SW 1271 (cell line): ENCODE data around the gene SPRED2.
A peak's percentile ranks its signal among the peaks of the same experiment; 100 is the strongest.

Source experiments
- DNase-seq, 2 experiments: peaks; one replicate each; lab custom pipeline; 2025; lab: John Stamatoyannopoulos, UW

The SPRED2 gene

DNA sequence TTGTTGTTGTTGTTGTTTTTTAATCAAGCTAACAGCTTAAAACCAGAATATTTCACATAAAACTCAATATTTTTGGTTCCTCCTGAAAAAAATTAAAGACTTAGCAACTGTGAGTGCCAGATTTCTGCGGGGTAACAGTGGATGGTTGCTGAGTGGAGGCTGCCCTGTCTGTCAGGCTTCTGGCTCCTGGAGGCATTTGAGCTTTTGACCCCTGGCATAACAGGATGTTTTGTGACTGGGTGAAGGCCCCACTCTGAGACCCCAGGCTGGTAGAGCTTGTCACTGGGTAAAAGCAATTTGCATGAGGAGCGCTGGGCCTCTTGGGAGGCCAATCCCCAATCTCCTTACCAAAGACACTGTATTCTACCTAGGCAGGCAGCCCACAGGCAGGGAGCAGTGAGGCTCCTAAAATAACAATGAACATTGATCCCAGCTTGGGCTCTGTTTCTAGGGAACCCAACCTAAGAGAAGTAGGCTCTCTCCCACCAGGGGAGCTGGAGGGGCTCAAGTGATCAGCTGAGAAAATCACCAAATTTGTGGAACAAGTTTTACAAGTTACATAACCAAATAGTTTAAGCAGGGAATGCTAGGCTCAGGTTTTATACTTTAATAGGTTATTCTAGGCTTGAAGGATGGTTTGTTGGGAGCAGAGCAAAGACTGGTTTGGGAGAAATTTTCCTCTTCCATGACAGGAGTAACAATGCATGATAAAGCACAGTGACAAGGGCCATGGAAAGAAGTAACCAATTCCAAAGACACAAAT lies 5.9 kb upstream of the SPRED2 start:
- no peak for DNase-seq

DNA sequence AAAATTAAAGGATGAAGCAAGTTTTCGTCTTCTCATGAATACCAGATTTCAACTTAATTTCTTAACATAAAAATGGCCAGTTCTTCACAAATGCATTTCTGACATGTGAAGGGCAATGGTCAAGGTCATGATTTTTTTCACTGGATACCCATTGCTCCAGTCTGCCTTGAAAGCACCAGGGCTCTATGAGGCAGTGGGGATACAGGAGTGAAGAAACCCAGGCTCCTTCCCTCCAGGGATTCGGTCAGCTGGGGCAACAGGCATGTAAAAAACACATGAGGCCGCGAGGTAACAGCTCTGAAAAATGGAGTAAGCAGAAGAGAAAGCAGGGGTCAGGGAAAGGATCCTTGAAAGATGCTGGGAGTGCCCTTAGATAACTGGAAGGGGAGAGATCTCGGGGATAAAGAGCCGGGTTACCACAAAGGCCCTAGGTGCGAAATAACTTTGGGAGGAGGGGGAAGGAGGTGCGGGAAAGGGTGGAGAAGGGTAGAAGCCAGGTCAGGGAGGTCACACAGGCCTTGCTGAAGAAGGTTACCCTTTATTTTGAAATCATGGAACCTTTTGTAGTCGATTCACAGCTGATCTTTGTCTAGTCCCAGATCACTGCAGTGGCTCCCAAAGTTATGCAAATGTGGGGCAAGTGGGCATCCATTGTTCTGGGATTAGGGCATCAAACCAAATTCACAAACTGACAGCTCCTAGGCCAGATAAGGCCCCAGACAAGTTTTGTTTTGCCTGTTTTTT lies 5.2 kb upstream of the SPRED2 start:
- no peak for DNase-seq

DNA sequence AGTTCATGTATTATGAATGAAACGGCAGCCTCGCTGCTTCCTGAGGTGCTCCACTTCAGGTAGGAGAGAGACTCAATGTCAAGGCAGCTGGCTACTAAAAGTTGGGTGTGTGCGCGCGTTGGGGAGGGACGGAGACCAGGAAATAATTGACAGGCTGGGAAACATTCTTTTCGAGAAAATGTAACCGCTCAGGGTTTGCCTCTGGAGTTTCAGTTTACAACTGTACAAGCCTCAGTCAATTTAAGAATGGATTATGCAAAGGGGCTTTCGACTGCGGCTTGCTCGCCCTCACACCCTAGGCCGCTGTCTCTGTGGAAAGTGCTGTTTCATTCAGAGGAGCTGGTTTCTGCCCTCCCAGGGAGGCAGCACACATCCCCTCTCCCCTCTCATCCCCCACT lies 4.4 kb upstream of the SPRED2 start:
- no peak for DNase-seq

DNA sequence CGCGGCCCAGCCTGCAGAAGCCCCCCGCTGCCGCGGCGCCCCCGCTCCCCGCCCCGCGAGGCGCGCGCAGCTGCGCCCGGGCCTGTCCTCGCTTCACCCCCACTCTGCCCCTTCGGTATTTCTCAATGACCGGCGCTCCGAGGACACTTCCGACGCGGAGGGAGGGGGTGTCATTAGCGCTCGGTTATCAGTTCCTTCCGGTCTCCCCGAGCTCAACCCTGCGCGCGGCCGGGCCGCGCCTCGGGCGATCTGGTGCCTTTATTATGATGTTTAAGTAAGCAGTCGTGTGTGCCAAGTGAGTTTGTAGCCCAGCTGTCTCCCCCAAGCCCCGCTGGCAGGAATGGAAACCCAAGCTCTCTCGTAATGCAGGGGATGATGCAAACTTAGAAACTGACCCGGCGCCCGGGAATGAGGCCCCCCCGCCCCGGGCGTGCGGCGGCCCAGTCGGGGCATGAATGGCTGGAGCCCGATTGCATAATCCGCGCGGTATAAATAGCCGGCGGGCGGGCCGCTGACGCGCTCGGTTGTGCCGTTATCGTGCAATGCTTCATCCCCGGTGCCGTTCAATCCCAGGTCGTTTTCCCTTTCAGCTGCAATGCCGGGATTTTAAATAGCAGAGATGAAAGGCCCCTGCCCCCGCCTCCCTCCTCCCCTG lies 3.9 kb upstream of the SPRED2 start:
- peak; percentile 49 to 86 for DNase-seq

DNA sequence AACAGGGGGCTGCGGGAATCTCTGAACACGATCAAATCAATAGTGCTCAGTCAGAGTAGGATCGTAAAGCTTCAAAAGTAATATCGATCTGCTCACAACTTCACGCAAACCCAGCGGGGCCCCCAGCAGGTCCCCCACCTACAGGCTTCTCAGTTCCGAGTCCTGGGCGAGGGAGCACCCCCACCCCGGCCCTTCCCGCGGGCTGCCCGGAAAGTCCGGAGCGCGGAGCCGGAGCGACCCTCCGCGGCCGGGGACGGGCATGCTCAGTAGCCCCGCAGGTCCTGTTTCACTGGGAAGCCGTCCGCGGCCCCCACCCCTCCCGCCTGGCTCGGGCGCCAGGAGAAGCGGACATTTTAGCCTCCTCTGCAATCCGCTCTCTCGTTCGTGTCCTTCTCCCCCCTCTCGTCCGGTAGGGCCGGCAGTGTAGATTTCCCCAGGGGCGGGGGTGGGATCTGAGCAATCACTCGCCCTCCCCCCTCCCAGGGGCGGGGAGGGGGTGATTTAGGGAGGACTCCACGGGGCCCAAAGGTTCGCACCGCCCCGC lies 3.3 kb upstream of the SPRED2 start:
- DNase-seq, result peak; percentile 49 to 77

DNA sequence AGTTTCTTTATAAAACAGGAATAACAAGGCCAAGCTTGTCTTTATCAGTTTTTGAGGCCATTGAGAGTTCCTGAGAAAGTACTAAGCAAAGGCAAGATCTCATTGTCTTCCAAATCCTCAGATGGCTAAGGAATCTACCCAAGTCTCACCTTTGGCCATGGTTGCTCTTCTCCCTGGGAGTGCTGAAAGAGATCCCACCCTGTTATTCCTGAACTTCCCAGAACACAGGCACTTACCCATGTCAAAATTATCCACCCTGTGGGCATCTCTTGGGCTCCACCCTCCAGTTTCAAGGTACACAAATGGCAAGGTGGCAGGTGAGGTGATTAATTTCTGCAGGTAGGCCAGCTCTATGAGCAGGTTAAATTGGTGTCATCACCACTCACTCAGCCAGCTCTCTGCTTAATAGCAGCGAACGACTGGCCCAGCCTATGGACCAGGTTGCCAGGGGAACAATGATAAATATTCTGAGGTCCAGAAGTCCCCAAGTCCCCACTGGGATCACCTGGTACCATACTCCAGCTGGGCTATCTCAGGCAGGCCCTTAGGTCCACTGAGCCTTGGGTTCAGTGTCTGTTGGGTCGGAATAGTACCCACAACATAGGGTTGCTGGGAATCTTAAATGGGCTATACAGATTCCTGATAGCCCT lies 2.3 kb upstream of the SPRED2 start:
- no peak for DNase-seq

DNA sequence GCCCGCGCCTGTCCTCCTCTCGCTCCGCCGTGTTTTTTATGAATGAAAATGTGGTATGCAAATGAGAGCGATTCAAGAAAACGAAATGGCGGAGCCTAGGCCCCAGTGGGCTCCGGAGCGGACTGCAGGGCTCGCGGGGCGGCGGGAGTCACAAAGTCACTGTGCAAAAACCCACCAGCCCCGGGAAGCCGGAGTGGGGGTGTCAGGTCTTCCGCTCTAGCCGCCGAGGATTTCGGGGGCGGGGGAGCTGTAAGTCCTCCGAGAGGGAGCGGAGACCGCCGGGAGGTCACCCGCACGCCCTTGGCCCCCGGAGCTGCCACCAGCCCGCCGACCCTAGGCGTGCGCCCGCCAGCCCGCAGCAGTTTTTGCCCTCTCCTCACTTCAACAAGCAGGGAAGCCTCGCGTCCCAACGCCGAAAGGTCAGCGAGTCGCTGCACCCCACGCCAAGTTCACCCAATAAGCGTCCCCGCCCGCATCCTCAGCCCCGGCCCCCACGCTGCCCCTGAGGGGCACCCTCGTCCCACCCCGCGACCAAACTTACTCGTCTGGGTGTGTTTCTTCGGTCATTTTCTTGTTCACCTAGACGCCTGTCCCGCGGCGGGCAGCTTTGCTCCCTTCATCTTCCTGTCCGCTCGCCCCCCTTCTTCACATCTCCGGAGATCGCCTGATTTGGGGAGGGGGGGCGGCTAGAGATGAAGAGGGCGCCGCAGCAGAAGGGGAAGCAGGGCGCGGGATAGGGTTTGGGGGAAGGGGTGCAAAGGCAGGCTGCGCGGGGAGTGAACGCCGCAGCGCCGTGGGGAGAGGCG lies 775 bp downstream of the SPRED2 start:
- peak in 1 of 2 experiments; percentile 19 for DNase-seq

DNA sequence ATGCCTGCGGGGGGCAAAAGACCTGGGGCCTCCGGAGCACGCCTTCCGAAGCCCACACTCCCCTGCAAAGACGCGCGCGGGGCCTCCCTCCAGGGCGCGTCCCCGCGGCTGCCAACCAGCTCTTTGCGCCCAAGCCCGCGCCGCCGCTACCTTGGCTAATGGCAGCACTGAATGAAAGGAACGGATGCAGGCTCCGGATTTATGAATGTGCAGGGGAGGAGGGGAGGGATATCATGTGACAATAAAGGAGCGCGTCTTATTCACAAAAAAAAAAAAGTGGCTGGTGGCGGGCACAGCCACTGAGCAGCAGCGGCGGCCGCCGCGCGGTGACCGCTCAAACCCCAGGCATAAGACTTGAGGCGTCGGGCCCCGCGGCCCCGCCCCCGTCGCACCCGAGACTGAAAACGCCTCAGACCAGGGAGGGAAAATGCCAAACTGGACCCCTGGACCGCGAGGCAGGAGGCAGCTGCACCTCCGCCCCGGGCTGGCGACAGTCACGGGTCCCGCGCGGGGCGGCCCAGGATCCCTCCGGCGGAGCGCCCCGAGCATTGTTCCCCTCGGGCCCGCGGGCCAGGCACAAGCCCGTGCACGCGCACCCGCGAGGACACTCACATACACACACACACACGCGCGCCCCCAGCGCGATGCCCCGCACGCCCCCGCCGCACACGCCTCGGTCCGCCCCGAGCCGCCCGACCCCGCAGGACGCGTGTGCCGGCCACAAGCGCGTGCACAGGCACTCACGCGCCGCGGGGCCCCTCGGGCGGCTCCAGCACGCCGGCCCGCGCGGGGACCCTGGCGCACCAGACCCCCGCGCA lies 1.6 kb downstream of the SPRED2 start:
- peak; percentile 70 to 76 for DNase-seq

DNA sequence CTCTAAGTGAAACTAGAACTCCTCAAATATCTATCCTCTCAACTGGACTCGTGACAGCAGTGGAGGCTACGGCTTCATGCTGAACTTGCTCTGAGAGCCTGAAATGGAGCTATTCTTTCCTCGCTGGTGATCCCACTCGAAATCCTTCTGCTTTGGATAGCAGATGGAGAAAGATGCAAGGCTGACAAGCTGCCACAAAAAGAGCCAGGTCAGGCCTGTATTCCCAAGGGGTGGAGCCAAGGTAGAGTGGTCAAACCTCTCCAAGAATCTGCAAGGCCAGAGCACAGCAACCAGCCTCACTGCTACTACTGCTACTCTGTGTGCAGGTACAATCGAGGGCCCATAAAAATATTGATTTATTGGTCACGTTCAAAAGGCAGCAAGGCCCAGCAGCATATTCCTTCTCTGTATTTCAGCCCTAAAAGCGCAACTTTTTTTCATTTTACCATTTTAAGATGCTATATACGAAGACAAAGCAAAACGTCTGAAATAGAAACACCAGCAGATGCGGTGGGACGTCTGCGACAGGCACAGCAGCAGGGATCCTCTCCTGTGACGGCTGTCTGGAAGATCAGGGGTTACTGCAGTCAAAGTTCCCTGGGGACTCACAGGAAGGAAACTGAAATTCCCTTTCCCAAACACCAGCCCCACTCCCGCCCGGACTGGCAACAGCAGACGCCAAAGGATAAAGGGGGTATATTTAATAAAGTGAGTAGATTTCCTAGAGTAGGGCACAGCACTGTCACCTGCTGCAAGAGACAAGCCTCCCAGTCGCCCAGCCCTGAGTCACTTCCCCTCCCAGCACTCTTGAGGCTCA lies 2.4 kb downstream of the SPRED2 start:
- peak in 1 of 2 experiments; percentile 44 for DNase-seq

DNA sequence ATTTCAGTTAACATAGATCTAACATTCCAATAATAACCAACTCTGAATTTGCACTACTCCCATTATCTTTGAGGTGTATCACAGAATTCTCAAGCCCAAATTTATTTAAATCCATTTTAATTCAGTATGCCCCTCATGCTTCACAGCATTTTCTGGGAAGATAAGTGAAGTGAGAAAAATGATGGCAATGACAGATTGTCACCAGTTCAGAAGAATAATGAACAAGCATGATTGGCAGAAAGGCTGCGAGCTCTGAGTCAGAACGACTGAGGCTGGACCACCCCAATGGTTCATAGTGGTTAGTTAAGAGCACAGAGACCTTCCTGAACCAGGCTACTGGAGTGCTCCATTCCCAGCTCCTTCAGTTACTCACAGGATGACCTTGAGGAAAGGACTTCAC lies 4.9 kb downstream of the SPRED2 start:
- no peak for DNase-seq

DNA sequence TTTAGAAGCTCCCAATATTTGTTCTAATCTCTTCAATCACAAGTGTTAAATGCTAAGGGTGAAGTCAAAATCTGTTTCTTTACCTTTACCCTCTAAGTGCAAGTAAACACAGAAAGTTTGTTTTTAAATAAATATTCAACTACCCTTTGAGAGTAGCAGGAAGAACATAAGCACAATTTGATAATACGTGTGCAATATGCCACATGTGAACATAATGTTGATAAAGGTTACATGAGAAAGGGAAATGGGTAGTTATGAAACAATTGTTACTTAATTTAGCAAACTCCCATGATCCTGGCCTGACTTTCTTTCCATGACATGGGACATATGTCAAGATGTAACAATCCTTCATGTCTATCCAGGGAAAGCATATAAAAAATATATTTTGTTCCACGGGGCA lies 7.1 kb downstream of the SPRED2 start:
- DNase-seq, result no peak

DNA sequence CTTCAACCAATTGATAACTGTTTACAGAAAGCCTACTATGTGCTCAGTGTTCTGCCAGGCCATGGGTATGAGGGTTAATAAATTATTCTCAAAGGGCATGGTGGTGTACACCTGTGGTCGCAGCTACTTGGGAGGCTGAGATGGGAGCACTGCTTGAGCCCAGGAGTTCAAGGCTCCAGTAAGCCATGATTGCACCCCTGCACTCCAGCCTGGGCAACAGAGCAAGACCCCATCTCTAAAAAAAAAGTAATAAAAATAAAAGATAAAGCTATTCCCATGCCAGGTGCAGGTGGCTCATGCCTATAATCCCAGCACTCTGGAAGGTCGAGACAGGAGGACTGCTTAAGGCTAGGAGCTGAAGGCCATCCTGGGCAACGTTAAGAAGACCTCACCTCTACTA lies 8.0 kb downstream of the SPRED2 start:
- no peak for DNase-seq

DNA sequence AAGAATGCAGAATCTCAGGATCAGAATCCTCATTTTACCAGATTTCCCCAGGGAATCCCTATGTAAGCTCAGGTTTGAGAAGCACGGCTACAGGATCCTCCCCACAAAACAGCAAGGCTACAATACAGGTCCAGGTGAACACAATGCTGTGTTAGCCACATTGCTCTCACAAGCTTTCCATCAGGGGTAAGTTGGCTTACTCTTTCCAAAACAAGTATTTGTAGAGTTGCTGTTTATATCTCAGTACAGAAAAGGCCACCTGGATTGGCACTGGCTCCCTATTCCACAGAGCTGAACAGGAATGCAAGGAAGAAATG lies 11.0 kb downstream of the SPRED2 start:
- DNase-seq, result no peak

DNA sequence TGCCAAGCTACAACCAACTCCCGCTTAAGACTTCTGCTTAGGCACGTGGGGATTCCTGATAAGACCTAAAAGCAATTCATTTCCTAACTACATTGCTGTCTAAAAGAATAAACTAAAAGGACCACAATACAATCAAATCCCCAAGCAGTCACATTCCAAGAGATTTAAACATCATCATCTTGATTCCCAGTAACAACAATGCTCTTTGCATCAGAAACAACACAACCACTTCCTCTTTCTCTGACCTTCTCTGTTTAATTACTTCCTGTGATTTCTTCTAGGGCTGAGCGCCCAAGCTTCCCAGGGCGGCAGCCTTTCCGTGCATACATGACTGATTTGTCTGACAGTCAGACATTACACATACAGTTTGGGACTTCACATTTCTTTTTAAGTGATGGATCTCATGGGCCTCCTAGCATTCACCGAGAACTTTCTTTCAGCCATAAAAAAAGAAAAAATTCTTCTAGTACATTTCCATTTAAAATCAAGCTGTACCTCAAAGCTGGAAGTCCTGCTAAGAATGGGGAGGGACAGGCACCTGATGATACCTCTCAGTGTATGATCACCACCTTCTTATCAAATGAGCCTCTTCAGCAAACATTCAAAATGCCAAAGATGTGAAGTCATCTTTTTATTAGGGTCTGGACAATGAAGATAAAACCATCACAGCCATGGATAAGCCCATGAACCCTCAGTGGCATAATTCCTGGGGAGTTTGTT lies 11.5 kb downstream of the SPRED2 start:
- DNase-seq, result peak in 1 of 2 experiments; percentile 56

DNA sequence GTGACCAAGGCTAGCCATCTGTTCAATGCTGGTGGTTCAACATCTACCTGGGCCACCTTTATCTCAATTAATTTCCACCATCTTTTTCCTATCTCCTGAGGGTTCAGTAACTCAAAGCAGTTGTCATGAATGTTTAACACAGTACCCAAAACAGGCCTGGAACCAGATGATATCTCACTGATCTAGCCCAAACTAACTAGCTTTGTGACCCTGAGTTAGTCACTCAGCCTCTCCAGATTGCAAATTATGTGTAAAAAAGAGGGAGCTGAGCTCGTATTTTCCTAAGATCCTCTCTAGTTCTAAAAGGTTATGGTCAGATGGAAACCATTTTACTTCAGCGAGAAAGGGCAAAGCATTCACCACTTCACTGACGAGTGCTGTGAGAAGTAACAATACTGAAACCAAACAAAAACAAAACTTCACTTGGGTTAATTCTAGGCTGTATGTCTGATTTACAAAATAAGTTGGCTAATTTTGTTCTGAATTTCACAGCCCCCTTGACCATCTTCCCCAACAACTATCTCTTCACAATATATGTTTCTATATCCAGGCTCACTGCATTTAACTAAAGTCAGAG lies 14.8 kb downstream of the SPRED2 start:
- DNase-seq, result no peak

DNA sequence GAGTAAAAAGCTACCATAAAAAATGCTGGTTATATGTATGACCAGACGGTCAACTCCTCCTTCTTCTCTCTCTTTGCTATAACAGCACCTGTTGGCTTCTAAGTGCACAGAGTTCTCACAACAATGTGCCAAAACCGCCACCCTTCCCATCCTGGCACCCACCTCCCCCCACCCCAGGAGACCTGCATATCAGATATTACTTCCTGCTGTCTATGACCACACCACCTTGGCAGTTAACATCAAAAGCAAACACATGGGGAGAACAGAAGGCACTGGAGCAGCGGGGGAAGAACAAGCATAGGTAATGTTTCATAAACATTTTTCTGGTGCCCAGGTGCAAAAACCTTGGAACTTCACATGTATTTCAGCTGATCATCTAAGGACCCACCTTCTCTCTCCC lies 15.5 kb downstream of the SPRED2 start:
- no peak for DNase-seq

DNA sequence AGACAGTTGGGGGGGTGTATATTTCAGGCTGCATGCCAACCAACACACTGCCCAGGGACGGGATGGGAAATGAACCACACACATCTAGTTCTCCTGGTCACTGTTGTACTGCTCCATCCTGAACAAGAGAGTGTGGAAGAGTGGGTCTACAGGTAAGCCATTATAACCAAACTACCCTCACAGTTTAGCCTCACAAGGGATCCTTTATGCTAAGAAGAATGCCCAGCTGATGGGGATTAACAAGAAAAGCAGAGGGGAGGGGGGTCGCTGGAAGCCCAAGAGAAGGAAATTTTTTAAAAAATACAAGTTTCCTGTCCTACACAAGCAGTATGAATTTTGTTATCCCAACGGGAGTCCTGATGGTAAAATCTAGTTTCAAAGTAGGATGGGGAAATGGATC lies 16.1 kb downstream of the SPRED2 start:
- no peak for DNase-seq

DNA sequence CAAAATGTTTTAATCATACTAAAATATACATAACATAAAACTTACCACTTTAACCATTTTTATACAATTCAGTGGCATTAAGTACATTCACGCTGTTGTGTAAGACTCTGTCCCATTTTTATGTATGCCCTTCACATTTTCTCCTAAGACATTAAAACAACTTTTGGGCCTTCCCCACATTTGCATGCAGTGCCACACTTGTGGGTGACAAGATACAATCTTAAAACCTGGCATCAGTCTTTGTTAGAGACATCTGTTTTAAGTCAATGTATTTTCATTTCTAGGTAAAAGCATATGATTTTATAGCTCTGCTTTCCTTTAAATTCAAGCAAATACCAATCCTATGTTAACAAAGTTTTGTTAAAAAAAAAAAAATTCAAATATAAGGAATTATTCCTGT lies 17.3 kb downstream of the SPRED2 start:
- DNase-seq, result no peak

DNA sequence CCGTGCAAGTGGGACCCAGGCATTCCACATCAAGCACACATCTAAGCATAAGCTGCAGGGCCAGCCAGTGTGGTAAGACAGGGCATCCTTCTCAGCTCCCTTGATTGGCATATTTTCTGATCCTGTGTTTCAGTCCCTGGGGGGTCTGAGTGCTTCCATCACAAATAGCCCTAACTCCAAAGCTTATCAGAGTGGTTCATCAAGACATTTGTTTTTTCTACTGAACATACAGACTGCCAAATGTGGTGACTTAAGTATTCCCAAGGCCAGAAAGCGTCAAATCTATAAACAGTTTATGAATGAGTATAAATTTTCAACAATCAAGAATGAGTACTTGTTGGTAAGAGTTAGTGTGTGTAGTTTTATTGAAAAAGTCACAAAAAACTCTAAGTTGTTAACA lies 18.8 kb downstream of the SPRED2 start:
- DNase-seq, result no peak
